Lung (tissue), 12 donors: ENCODE results near the gene CDC14A. TPM values are rescaled to one million over a fixed set of nuclear protein-coding genes. Genes with fewer than 3 reads are reported as not detected.
"Not testable (repeated sequence)": the region's sequence is repeated elsewhere in the genome, so short reads cannot be mapped to it uniquely, and the experiment has no call there.

Experiments used
- ATAC-seq: fragments of 200-7000 bp; cut with Tn5 transposase; one replicate; pipeline ENCODE4 v1.9.1; 2020; ENCODE audit warnings: moderate number of reproducible peaks; ENCODE audit not compliant: insufficient read depth, low FRiP score
- DNase-seq, 3 donors: peaks; one replicate each; pipeline ENCODE4 v3.0.0-alpha.2; 2013 to 2017
- H3K27ac ChIP-seq, 2 donors: one replicate each; pipeline ENCODE4 v1.5.1; 2013; ENCODE audit warnings: mild to moderate bottlenecking in 2 of 2, moderate library complexity in 2 of 2, control low read depth in 1 of 2, inconsistent platforms in 1 of 2, low read depth in 1 of 2, low read length in 1 of 2
- H3K27me3 ChIP-seq, 3 donors: one replicate each; pipeline ENCODE4 v1.5.1; 2013; ENCODE audit warnings: low read length in 2 of 3; ENCODE audit not compliant: control insufficient read depth in 3 of 3, insufficient read depth in 3 of 3
- H3K36me3 ChIP-seq, 4 donors: one replicate each; pipeline ENCODE4 v1.5.1; 2013; ENCODE audit warnings: low read length in 4 of 4, mild to moderate bottlenecking in 1 of 4, moderate library complexity in 1 of 4; ENCODE audit not compliant: control insufficient read depth in 4 of 4, insufficient read depth in 4 of 4
- H3K4me1 ChIP-seq, 5 donors: one replicate each; pipeline ENCODE4 v1.5.1; 2013; ENCODE audit warnings: low read length in 5 of 5, mild to moderate bottlenecking in 2 of 5, moderate library complexity in 1 of 5; ENCODE audit not compliant: control insufficient read depth in 5 of 5, insufficient read depth in 5 of 5
- H3K4me3 ChIP-seq: one replicate; pipeline ENCODE4 v1.5.1; 2013; ENCODE audit warnings: mild to moderate bottlenecking, control low read depth, moderate library complexity
- H3K9ac ChIP-seq, 2 donors: one replicate each; pipeline ENCODE4 v1.5.1; 2013; ENCODE audit warnings: low read length in 2 of 2, control low read depth in 1 of 2; ENCODE audit not compliant: insufficient read depth in 1 of 2
- H3K9me3 ChIP-seq, 4 donors: one replicate each; pipeline ENCODE4 v1.5.1; 2013; ENCODE audit warnings: low read length in 3 of 4, mild to moderate bottlenecking in 1 of 4, moderate library complexity in 1 of 4; ENCODE audit not compliant: control insufficient read depth in 4 of 4, insufficient read depth in 3 of 4
- WGBS, 2 donors: extraction: QIAGEN DNeasy Blood & Tissue Kit; methylation state at CpG; one replicate each; pipeline ENCODE4 v1.1.7; 2013; 5-methylcytosine and 5-hydroxymethylcytosine counted together
- polyA plus RNA-seq, 2 donors: library from polyadenylated mRNA; stranded (reverse); fragments of 200-250 nt; gene quantifications; one replicate each; pipeline ENCODE4 v1.2.1, GENCODE V29; 2013
- total RNA-seq, 2 donors: library from RNA; depleted of rRNA in 1 of 2; stranded (reverse); fragments of >200 nt in 1 of 2; gene quantifications; one replicate each; pipeline ENCODE4 v1.2.1, GENCODE V29; 2014 to 2021
- TF ChIP-seq, protein P1 (sequence below): IDR thresholded peaks from 2 replicates; pipeline ENCODE4 v1.5.1; 2012; ENCODE audit warnings: mild to moderate bottlenecking; ENCODE audit errors: control extremely low read depth, extremely low read depth
- donor health status: control.
- donor health status: control.
- donor health status: Bipolar disorder and iron deficiency.
- donor health status: healthy.
- donor health status: DM: yes; HTN: yes; CAD: no.

Gene CDC14A
- total and polyA plus RNA-seq, 4 donors, result 3.6 to 45.4 (median 12.1) TPM

DNA sequence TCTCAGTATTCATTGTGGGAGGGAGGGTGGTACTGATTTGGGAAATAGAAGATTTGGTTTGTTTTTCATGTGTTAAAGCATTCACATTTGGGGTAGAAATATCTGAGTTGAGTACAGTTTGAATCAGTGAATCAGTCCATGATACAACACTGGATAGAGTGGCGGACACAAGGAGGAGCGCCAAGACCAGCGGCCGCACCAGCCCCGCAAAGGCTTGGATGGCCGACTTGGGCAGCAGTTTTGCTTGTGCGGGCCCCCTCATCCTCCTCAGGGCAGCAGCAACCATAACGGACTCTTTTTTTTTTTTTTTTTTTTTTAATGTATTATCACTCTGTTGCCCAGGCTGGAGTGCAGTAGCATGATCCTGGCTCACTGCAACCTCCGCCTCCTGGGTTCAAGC is 20.0 kb upstream of the CDC14A start:
- H3K27ac ChIP-seq, result no peak overlapping the region
- no peaks in the 10 kb centered on the region for H3K9me3 ChIP-seq
- no peaks in the 10 kb centered on the region for H3K27me3 ChIP-seq
- peaks cover 0 to 3% (median 0%) of the 10 kb centered on the region in 5 donors for H3K4me1 ChIP-seq
- H3K36me3 ChIP-seq, result no peaks in the 10 kb centered on the region
- DNase-seq, result no peak
- H3K9ac ChIP-seq, result no peak overlapping the region
- TF ChIP-seq, protein P1, sequence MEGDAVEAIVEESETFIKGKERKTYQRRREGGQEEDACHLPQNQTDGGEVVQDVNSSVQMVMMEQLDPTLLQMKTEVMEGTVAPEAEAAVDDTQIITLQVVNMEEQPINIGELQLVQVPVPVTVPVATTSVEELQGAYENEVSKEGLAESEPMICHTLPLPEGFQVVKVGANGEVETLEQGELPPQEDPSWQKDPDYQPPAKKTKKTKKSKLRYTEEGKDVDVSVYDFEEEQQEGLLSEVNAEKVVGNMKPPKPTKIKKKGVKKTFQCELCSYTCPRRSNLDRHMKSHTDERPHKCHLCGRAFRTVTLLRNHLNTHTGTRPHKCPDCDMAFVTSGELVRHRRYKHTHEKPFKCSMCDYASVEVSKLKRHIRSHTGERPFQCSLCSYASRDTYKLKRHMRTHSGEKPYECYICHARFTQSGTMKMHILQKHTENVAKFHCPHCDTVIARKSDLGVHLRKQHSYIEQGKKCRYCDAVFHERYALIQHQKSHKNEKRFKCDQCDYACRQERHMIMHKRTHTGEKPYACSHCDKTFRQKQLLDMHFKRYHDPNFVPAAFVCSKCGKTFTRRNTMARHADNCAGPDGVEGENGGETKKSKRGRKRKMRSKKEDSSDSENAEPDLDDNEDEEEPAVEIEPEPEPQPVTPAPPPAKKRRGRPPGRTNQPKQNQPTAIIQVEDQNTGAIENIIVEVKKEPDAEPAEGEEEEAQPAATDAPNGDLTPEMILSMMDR, result no peak
- no peak overlapping the region for H3K4me3 ChIP-seq
- 91 to 94% methylated on average over 9 of the region's 9 CpGs for WGBS, 2 donors
- no peak for ATAC-seq

DNA sequence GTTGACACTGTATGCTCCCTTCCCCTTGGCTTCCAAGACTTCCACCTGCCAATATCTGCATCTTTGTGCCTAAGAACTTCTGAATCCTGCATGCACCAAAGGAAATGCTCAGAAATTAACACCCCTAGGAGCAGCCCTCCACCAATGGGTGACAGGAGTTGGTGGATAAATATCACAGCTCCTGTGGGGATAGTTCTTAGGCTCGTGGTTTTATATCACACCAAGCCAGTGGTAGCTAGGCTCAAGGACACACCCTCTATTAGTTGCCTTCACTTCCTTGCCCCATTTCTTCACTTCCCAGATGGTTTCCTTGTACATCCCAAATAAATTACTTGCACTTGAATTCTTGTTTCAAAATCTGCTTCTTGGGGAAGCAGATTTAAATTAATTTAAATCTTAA is 16.9 kb upstream of the CDC14A start:
- TF ChIP-seq, protein P1, result no peak
- H3K36me3 ChIP-seq, result no peaks in the 10 kb centered on the region
- H3K9ac ChIP-seq, result no peak overlapping the region
- H3K27me3 ChIP-seq, result no peaks in the 10 kb centered on the region
- H3K27ac ChIP-seq, result no peak overlapping the region
- no peak overlapping the region for H3K4me3 ChIP-seq
- 62% methylated on average over 1 of the region's 1 CpG for WGBS, 2 donors
- ATAC-seq (no peak), DNase-seq (no peak)
- H3K9me3 ChIP-seq, result no peaks in the 10 kb centered on the region
- peaks cover 0 to 3% (median 0%) of the 10 kb centered on the region in 5 donors for H3K4me1 ChIP-seq

DNA sequence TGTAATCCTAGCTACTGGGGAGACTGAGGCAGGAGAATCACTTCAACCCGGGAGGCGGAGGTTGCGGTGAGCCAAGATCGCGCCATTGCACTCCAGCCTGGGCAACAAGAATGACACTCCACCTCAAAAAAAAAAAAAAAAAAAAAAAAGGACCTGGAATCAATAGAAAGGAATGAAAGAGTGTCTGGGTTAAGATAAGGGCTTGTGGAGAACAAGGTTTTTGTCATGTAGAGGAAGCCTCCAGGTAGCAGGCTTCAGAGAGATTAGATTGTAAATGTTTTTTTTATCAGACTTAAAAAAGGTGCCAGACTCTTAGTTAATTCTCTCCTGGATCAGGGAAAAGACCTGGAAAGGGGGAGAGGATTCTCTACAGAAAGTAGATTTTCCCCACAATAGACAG is 14.4 kb upstream of the CDC14A start:
- not testable (repeated sequence) for ATAC-seq, H3K4me1 ChIP-seq, DNase-seq, H3K27ac ChIP-seq, H3K9ac ChIP-seq, H3K36me3 ChIP-seq, H3K9me3 ChIP-seq, H3K27me3 ChIP-seq, H3K4me3 ChIP-seq
- 92 to 95% methylated on average over 5 of the region's 5 CpGs for WGBS, 2 donors

DNA sequence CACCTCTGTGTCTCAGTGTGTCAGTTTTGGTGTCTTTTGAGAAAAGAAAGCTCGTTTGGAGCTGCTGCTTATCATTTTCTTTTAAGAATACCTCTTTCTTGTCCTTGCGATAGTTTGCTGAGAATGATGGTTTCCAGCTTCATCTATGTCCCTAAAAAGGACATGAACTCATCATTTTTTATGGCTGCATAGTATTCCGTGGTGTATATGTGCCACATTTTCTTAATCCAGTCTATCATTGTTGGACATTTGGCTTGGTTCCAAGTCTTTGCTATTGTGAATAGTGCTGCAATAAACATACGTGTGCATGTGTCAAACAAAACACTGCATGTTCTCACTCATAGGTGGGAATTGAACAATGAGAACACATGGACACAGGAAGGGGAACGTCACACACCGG is 12.6 kb upstream of the CDC14A start:
- not testable (repeated sequence) for H3K4me1 ChIP-seq, ATAC-seq, DNase-seq, H3K4me3 ChIP-seq, H3K9ac ChIP-seq, H3K36me3 ChIP-seq, H3K27ac ChIP-seq, H3K9me3 ChIP-seq, H3K27me3 ChIP-seq
- WGBS, 2 donors, result 84 to 91% methylated on average over 5 to 6 of the region's 6 CpGs

DNA sequence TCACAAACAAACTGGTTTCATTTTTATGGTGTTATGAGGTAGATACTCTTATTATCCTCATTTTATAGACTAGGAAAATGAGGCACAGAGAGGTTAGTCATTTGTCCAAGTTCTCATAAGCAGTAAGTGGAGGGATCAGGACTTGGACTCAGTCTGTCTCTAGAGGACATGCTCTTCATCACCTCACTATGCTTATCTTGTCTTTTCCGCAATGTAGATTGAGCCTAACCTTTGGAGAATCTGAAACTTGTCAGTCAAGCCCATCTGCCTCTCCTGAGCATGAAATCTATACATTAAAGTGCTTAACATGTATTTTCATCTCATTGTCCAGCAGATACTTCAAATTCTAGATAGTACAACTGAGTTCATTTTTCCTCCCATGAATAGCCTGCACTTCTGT is 11.8 kb upstream of the CDC14A start:
- H3K36me3 ChIP-seq, result no peaks in the 10 kb centered on the region
- no peaks in the 10 kb centered on the region for H3K27me3 ChIP-seq
- TF ChIP-seq, protein P1, result no peak
- no peak for ATAC-seq
- no peak overlapping the region for H3K9ac ChIP-seq
- WGBS, 2 donors, result 97 to 100% methylated on average over 1 of the region's 1 CpG
- H3K4me1 ChIP-seq, result peaks cover 0 to 3% (median 0%) of the 10 kb centered on the region in 5 donors
- H3K27ac ChIP-seq, result no peak overlapping the region
- DNase-seq, result no peak
- no peak overlapping the region for H3K4me3 ChIP-seq
- no peaks in the 10 kb centered on the region for H3K9me3 ChIP-seq
